GM19239 (cell line): ENCODE measurements around the gene CCDC174.

Experiments used
- DNase-seq: peaks from one replicate; pipeline ENCODE4 v3.0.0; 2011; ENCODE audit warnings: low spot score; ENCODE audit not compliant: insufficient read length
- FAIRE-seq: peaks from 2 replicates; lab custom pipeline; 2011; peaks lifted over from hg19 to GRCh38; lab: Jason Lieb, UNC

The CCDC174 gene

DNA sequence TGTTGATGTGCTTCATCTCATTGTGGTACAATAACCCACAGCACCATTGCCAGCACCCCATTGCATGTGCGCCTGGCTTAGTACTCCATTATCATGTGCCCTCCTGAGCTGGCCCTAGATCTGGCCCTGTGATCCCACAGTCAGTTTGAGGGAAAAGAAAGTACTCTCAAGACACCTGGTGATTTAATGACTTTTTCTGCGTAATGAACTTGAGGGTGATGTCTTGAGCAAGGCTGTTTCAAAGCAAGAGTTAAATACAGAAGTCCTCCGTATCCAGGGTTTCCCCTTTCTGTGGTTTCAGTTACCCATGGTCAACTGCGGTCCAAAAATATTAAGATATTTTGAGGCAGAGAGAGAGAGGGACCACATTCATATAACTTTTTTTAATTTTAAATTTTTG lies 39.7 kb downstream of the CCDC174 start:
- no peak for DNase-seq
- FAIRE-seq, result peak; percentile 63

DNA sequence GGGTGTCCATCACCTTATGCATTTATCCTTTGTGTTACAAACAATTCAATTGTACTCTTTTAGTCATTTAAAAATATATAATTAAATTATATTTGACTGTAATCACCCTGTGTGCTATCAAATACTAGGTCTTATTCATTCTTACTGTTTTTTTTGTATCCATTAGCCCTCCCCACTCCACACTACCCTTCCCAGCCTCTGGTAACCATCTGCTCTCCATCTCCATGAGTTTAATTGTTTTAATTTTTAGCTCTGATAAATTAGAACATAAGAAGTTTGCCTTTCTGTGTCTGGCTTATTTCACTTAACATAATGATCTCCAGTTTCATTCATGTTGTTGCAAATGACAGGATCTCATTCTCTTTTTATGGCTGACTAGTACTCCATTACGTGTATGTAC lies 40.2 kb downstream of the CCDC174 start:
- FAIRE-seq (no peak), DNase-seq (no peak)

DNA sequence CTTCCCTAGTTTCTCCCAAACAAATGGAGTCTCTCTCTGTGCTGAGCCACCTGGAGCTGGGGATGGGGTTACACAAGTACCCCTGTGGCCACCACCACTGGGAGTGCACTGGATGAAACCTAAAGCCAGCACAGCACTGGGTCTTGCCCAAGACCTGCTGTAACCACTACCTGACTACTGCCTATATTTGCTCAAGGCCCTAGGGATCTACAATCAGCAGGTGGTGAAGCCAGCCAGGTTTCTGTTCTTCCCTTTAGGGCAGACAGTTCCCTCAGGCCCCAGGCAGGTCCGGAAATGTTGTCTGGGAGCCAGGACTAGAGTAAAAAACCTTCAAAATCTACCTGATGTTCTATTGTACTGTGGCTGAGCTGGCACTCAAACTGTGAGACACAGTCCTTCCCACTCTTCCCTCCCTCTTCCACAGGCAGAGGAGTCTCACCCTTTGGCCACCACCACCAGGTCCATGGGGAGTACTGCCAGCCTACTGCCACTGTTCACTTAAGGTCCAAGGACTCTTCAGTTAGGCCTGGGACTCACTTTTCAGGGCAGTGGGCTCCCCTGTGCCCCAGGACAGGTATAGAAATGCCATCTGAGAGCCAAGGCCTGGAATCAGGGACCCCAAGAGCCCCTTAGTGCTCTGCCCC lies 47.2 kb downstream of the CCDC174 start:
- no peak for FAIRE-seq
- DNase-seq, result no peak

DNA sequence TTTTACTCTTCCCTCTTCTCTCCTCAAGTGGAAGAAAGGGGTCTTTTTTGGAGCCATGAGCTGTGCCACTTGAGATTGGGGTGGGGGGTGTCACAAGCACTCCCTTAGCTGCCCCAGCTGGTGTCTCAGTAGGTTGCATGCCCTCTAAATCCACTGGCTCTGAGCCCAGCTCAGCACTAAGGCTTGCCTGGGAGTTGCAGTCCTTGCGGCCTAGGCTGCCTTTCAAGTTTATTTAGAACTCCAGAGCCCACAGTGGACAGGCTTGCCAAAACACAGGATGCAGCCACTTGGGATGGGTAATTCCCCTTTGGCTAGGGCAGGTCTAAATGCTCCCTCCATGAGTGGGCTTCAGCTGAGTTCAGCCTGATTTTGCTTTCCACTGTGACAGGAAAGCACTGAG lies 48.1 kb downstream of the CCDC174 start:
- FAIRE-seq (no peak), DNase-seq (no peak)

DNA sequence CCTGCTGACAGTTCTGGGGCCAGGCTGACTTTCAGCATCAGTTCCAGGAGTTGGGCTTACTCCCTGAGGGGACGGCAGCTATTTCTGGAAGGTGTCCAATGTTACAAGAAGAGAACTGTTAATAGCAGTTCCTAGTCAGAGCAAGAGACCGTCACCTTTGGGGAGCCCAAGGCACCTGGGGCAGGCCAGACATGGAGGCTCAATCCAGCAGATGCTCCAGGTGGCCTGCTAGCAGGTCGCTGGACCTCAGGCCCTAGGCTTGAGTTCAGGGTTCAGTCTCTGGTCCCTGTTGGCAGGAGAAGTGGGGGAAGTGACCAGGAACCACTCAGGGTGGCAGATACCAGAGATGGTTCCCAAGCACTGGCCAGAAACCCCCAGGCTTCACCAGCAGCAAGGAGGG lies 49.3 kb downstream of the CCDC174 start:
- DNase-seq (no peak), FAIRE-seq (no peak)

DNA sequence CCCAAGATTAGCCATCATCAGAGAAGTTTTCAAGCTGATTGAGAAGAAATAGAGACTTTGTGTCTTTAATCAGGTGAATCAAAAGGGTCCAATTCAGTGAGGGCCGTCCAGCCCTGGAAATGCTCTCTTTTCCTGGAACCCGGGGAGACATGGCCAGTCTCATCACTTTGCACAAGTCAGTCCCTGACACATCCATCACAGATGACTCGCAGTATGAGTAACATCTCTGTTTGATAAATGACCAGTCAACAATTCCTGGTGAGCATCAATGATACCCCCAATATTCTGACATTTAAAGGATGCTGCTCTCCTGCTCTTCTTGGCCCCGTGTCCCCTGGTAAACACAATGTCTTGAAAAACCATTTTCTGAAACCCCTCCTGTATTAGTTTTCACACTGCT lies 50.1 kb downstream of the CCDC174 start:
- DNase-seq (no peak), FAIRE-seq (no peak)

DNA sequence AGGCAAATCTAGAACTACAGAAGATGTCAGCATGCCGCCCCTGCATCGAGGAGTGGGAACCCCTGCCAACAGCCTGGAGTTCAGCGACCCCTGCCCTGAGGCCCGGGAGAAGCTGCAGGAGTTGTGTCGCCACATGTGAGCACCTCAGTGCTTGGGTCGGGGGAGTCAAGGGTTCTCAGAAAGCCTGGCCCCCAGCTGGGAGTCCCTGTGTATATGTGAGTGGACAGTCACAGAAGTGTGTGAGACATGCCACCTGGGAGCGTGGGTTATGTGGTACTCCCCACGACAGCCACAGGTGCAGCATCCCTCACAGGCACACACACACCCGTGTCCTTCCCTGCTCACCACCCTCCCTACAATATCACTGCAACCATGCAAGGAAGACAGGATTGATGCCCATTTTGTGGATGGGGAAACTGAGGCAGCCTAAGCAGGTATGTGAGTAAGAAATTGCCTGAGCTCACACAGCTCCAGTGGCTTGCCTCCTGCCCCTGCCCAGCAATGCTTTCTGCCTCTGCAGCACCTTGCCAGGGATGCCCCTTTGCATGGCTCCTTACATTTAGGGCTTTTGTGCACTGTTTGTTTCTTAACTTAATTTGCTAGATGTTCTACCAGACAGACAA lies 51.7 kb downstream of the CCDC174 start:
- DNase-seq (no peak), FAIRE-seq (no peak)

DNA sequence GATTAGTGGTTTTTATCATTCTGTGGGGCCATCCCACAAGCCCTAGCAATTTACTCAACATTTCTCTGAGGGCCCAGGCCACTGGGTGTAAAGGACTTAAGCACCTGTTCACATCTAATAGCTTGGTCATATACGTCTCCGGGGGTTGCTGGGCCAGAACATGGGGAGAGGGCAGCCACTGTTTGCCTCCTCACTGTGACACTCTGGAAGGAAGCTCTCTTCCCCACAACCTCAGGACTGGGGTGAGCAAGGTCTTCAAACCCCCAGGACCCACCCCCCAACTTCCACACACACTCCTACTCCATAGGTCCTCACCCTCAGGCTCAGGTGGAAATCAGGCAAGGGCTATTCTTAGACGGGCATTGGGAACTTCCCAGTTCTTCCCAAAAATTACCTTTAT lies 52.2 kb downstream of the CCDC174 start:
- FAIRE-seq (no peak), DNase-seq (no peak)

DNA sequence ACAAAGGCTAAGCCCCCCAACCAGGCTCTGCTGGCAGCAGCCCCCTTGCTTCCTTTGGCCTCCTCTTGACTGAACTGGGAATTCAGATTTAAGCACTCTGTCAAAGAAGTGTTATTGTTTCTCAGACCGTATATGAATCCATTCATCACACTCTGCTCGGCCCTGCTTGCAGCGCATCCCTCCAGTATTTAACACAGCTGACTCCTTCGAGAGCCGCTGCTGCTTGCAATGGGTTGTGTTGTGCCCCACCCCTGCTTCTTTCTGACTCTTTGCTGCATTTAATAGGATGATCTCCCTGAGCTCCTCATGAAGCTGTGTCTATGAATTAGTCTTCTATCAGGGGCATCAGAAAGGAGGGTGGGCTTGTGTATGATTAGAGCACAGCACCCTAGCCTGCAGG lies 54.5 kb downstream of the CCDC174 start:
- no peak for DNase-seq

DNA sequence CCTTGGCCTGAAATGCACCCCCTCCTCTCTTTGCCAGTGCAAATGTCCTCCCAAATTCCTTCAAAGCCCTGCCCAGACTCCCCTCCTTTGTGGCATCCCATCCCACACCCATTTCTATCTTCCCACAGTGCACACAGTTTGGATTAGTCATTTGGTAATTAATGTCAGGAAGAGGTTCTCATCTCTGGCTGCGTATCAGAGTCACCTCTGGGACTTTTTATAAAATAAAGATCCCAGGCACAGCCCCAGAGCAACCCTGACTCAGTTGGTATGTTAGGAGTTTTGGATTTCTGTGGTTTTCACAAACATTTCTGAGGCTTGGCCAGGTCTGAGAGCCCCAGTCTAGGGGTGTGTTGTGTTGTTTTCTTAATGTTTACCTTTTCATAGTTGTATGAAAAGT lies 65.0 kb downstream of the CCDC174 start:
- FAIRE-seq (no peak), DNase-seq (no peak)

More for the DNA sequence above, 54.5 kb downstream of the CCDC174 start:
- FAIRE-seq, result no peak

DNA sequence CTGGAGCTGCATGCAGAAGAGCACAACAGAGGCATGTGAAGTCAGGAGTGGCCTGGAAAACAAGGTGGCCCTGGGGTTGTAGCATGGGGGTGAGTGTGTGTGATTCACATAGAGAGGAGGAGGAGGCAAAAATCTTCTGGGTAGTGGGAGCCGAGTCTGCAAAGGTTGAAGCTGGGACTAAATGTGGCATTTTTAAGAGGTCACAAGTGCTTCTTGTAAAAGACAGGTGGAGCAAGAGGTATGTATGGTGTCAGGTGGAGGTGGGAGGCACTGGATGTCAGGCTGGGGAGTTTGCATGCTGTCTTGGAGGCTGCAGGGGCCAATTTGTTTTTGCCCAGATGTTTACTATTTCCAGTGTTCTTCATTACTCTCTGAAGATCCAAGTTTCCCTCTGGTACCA lies 65.7 kb downstream of the CCDC174 start:
- DNase-seq (no peak), FAIRE-seq (no peak)

DNA sequence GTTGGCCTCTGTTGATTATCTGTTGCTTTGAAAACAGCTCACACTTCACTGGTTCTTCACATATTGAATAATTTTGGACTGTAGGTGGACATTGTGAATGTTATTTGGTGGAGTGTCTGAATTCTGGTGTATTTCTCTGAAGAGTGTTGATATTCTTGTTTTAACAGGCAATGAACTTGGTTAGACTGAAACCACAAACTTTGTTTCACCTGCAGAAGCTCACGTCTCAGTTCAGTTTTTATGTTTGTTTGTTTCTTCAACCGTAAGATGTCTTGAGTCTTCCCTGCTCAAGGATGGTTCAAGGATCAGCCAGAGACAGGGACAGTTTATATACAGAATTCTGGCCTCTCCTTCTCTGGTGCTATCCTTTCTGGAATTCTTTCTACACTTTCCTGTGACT lies 67.0 kb downstream of the CCDC174 start:
- FAIRE-seq, result peak; percentile 87

DNA sequence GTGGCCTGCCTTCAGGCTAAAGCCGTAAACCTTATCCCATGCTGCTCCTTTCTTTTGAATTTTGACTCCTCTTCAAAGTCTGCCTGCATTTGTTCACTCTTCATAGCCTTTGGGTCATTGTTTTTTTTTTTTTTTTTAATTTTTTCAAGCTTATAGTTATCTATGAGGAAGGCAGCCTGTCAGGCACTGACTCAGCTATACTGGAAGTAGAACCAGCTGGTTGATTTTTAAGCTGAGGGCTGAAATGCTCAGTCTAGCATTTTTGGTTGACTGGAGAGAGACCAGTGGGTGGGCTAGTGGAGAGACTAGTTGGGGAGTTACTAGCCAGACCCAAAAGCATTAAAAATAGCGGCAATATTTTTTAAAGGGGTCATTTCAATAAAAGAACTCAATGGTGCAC lies 67.4 kb downstream of the CCDC174 start:
- no peak for FAIRE-seq
- DNase-seq, result no peak

More for the DNA sequence above, 67.0 kb downstream of the CCDC174 start:
- no peak for DNase-seq

DNA sequence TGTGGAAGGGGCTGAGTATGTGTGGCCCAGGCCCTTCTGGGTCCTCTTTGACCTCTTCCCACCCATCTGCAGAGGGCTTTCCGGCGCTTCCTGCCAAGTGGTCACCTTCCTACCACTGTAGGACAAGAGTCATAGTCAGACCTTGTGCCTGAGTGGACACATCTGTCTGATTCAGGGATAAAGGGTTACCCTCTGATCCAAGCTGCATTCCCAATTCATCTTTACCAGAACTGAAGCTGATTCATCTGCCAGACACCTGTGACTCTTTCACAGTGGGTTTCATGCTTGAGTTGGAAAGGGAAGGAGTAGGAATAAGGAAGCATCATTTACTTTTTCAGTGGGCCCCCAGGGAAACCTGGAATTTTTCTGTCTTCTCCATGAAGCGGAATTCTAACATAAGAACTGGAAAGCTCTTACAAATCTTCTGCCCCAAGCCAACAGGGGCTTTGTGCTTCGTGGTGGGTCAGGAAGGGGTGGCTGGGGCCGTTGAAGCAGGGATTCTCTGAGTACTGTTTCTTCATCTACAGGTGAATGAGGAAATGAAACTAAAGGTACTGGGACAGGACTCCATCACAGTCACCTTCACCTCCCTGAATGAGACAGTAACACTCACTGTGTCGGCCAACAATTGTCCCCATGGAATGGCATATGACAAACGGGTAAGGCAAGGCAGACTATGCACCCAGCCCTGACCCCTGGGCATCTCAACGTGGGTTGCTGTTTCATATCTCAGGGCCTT lies 69.7 kb downstream of the CCDC174 start:
- FAIRE-seq, result no peak

More for the DNA sequence above, 69.7 kb downstream of the CCDC174 start:
- DNase-seq, result no peak
